Duodenal mucosa (tissue), 2 donors: ENCODE results near the gene RAB12.

ENCODE experiments used
- H3K27ac ChIP-seq: one replicate; pipeline ENCODE4 v1.7.0; 2013; ENCODE audit warnings: low read depth, low read length
- H3K27me3 ChIP-seq, 2 donors: one replicate each; pipeline ENCODE4 v1.7.0; 2013; ENCODE audit warnings: low read length in 2 of 2, control low read depth in 1 of 2; ENCODE audit not compliant: insufficient read depth in 2 of 2, control insufficient read depth in 1 of 2
- H3K36me3 ChIP-seq, 2 donors: one replicate each; pipeline ENCODE4 v1.7.0; 2013; ENCODE audit warnings: low read length in 2 of 2, control low read depth in 1 of 2; ENCODE audit not compliant: insufficient read depth in 2 of 2, control insufficient read depth in 1 of 2
- H3K4me1 ChIP-seq, 2 donors: one replicate each; pipeline ENCODE4 v1.7.0; 2013; ENCODE audit warnings: low read length in 2 of 2, control low read depth in 1 of 2; ENCODE audit not compliant: insufficient read depth in 2 of 2, control insufficient read depth in 1 of 2
- H3K4me3 ChIP-seq, 2 donors: one replicate each; pipeline ENCODE4 v1.7.0; 2013; ENCODE audit warnings: low read length in 2 of 2, low read depth in 1 of 2
- H3K9ac ChIP-seq, 2 donors: one replicate each; pipeline ENCODE4 v1.7.0; 2013; ENCODE audit warnings: low read length in 2 of 2, low read depth in 1 of 2
- H3K9me3 ChIP-seq, 2 donors: one replicate each; pipeline ENCODE4 v1.7.0; 2013; ENCODE audit warnings: low read length in 2 of 2, control low read depth in 1 of 2; ENCODE audit not compliant: control insufficient read depth in 1 of 2

RAB12 gene

DNA sequence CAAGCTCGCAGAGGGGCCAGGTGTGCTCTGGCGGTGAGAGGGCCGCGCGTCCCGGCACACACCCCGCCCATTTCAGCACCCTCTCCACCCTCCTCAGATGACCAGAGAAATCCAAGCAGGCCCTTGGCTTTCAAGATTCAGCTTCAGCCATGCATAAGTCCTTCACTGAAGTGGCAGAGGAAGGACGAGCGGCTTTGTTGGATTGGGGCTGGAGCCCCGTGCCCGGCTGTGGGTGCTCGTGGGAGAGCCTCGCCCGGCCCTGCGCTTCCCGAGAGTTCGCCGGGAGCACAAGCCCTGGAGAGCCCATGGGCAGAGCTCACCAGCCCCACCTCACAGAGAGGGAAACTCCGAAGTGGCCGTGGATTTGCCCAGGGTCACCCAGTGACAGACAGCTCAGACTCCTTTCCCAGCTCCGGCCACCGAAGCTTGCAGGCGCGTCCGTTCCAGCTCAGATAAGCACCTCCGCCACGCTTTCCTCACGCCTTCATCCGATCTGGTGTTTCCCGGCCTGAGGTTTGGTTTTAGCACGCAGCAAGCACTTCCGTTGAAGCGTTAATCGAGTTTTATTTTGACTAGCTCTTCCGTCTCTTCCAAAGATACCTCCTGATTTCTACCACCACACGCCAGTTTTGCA, 50.5 kb downstream of the RAB12 start:
- Histone ChIP-seq H3K9ac (no peak overlapping the region), H3K4me3 (no peak overlapping the region), H3K27me3 (no peaks in the 10 kb centered on the region), H3K36me3 (no peaks in the 10 kb centered on the region), H3K9me3 (no peaks in the 10 kb centered on the region), H3K27ac (no peak overlapping the region), H3K4me1 (peaks cover 9 to 11% of the 10 kb centered on the region in 2 donors)

DNA sequence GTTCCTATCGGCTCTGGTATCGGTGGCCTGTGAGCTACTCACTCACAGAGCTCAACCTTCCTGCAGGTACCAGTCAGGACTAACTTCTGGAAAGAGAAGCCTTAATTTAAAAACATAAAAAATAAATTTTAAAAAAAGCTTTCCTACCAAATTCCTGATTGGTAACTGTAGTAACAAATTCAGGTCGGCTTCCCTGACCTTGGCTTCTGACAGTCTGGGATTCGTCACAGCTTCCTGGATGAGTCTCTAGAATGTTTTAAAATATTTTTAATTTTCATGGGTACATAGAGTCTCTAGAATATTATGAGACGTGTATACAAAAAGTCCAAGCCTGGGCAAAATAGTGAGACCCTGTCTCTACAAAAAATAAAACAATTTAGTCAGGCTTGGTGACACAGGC, 51.1 kb downstream of the RAB12 start:
- no peak overlapping the region for H3K4me3 ChIP-seq
- H3K27me3 ChIP-seq = no peaks in the 10 kb centered on the region
- no peaks in the 10 kb centered on the region for H3K36me3 ChIP-seq
- H3K9ac ChIP-seq = no peak overlapping the region
- peaks cover 9 to 11% of the 10 kb centered on the region in 2 donors for H3K4me1 ChIP-seq
- H3K27ac ChIP-seq = no peak overlapping the region
- no peaks in the 10 kb centered on the region for H3K9me3 ChIP-seq

- Histone ChIP-seq H3K9ac (no peak overlapping the region), H3K36me3 (no peaks in the 10 kb centered on the region), H3K4me1 (peaks cover 9 to 11% of the 10 kb centered on the region in 2 donors), H3K9me3 (no peaks in the 10 kb centered on the region), H3K4me3 (no peak overlapping the region), H3K27ac (no peak overlapping the region), H3K27me3 (no peaks in the 10 kb centered on the region)
These were observed 52.7 kb downstream of the RAB12 start for GRCh38 chr18:8661754-8662559.

DNA sequence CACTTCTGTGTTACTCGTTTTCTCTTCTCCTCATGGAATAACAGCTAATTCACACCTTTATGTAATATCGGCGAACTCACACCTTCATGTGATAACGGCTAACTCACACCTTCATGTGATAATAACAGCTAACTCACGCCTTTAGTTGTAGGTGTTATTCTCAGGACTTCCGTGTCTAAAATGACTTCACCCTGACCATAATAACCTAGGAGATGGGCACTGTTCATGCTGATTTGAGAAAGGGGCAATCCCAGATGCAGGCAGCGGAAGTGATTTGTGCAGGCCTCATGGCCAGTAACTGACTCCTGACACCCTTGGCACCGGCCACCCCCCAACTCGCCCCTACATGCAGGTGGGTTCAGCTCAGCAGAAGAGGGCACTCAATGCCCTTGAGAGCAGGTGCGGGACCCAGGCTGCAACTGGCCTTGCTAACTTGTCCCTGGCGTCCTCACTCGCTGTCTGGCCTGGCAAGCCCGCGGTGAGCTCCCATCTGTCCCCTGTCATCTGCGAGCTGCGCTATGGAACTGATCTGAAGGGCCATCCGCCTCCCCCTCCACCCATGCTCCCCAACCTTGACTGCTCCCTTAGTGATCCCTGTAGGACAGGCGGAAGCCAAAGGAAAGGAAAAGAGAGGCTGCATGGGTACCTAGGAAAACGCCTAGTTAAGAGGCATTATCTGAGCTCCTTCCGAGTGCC, 53.5 kb downstream of the RAB12 start:
- Histone ChIP-seq H3K9ac (no peak overlapping the region), H3K36me3 (no peaks in the 10 kb centered on the region), H3K27me3 (no peaks in the 10 kb centered on the region), H3K27ac (no peak overlapping the region), H3K4me1 (peaks cover 9 to 11% of the 10 kb centered on the region in 2 donors), H3K9me3 (no peaks in the 10 kb centered on the region), H3K4me3 (no peak overlapping the region)

DNA sequence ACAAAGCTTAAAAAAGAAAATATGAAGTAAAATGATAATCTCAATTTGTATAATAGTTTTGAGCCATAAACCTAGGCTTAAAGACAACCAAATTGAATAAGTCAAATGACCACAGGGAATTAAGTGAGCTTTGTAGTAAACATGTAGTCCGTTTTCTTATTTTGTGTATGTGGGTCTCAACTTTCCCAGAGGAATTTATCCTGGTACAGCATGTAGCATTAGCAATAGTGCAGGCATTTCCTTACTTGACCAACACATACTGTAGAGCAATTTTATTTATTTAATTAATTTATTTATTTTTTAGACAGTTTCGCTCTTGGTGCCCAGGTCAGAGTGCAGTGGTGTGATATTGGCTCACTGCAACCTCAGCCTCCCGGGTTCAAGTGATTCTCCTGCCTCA, 58.6 kb downstream of the RAB12 start:
- H3K9me3 ChIP-seq = no peaks in the 10 kb centered on the region
- no peak overlapping the region for H3K4me3 ChIP-seq
- H3K27me3 ChIP-seq = no peaks in the 10 kb centered on the region
- H3K36me3 ChIP-seq = no peaks in the 10 kb centered on the region
- no peaks in the 10 kb centered on the region for H3K4me1 ChIP-seq
- no peak overlapping the region for H3K27ac ChIP-seq
- no peak overlapping the region for H3K9ac ChIP-seq

GRCh38 chr18:8668381-8668780, 59.1 kb downstream of the RAB12 start:
- H3K9me3 ChIP-seq = no peaks in the 10 kb centered on the region
- no peak overlapping the region for H3K4me3 ChIP-seq
- no peaks in the 10 kb centered on the region for H3K27me3 ChIP-seq
- no peak overlapping the region for H3K9ac ChIP-seq
- no peaks in the 10 kb centered on the region for H3K4me1 ChIP-seq
- no peak overlapping the region for H3K27ac ChIP-seq
- no peaks in the 10 kb centered on the region for H3K36me3 ChIP-seq

- no peaks in the 10 kb centered on the region for H3K27me3 ChIP-seq
- H3K9ac ChIP-seq = no peak overlapping the region
- no peak overlapping the region for H3K4me3 ChIP-seq
- no peaks in the 10 kb centered on the region for H3K9me3 ChIP-seq
- no peak overlapping the region for H3K27ac ChIP-seq
- H3K4me1 ChIP-seq = no peaks in the 10 kb centered on the region
- no peaks in the 10 kb centered on the region for H3K36me3 ChIP-seq
These were observed 60.3 kb downstream of the RAB12 start for GRCh38 chr18:8669571-8669970.

DNA sequence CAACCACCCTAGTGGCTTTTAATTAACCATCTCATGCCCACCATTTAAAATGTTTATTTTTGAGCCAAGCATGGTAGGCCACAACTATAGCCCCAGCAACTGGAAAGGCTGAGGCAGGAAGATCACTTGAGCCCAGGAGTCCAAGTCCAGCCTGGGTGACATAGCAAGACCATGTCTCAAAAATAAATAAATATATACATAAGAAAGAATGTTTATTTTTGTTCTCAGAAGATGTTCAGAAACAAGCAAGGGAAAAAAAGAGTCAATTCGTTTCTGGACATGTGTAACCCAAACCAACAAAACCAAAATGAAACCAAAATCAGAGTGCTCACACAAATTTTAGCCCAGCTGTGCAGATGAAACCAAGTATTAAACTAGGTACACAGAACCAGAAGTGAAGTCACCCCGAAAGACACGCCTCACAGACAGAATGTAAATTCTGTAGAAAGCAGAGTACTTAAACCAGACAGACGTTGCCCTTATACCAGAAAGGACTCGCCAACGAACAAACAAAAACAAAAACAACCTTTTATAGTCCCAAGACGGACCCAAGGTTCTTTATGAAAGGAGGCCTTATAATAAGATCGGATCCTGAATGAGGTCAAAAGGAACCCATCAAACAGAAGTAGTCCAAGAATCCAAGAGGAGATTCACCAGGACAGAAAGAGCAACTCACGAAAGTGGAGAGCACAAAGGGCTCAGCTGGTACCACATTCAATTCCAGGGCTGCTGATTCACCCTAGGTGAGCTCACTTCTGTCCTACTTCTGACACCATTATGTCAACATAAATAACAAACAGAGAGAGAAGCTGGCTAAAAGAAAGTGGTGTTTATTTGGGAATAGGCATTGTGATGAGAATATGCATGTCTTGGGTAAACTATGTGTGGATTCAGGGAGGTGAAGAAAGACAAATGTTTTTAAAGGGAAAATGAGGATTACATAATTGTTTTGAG, 64.3 kb downstream of the RAB12 start:
- Histone ChIP-seq H3K27ac (no peak overlapping the region), H3K36me3 (no peaks in the 10 kb centered on the region), H3K27me3 (no peaks in the 10 kb centered on the region), H3K4me3 (peak overlapping the region in 1 of 2 donors; percentile 25), H3K9ac (no peak overlapping the region), H3K9me3 (no peaks in the 10 kb centered on the region), H3K4me1 (no peaks in the 10 kb centered on the region)

DNA sequence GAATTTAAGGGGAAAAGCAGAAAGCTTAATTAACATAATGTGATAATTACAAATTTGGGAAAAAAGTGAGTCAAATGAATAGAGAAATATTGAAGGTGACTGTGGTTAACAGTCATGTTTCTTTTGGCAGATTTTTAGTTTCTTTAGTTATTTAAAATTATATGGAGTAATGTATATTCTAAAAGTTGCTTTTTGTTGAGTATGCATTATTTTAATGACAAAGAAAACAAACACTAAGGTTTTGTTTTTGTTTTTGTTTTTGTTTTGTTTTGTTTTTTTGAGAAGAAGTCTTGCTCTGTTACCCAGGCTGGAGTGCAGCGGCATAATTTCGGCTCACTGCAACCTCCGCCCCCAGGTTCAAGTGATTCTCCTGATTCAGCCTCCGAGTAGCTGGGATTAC, 65.8 kb downstream of the RAB12 start:
- H3K9me3 ChIP-seq = no peaks in the 10 kb centered on the region
- no peaks in the 10 kb centered on the region for H3K27me3 ChIP-seq
- H3K27ac ChIP-seq = no peak overlapping the region
- no peaks in the 10 kb centered on the region for H3K4me1 ChIP-seq
- no peak overlapping the region for H3K9ac ChIP-seq
- no peak overlapping the region for H3K4me3 ChIP-seq
- H3K36me3 ChIP-seq = no peaks in the 10 kb centered on the region
